ENCODE results near the gene SIGLEC11.
"Not testable (repeated sequence)": the region's sequence is repeated elsewhere in the genome, so short reads cannot be mapped to it uniquely, and the experiment has no call there.

Gene SIGLEC11

GRCh38 chr19:49924881-49925210 is 36.1 kb downstream of the SIGLEC11 start:
- not testable (repeated sequence) for FAIRE-seq

GRCh38 chr19:49924004-49924880 is 36.7 kb downstream of the SIGLEC11 start:
- FAIRE-seq: no peak

- FAIRE-seq: no peak
These were observed 37.6 kb downstream of the SIGLEC11 start for GRCh38 chr19:49923055-49924003.

- FAIRE-seq: no peak
These were observed 38.8 kb downstream of the SIGLEC11 start for GRCh38 chr19:49921871-49922795.

- FAIRE-seq: no peak
These were observed 40.2 kb downstream of the SIGLEC11 start for GRCh38 chr19:49920624-49921363.

GRCh38 chr19:49918089-49918488 is 42.9 kb downstream of the SIGLEC11 start:
- FAIRE-seq: no peak

- no peak for FAIRE-seq
These were observed 43.9 kb downstream of the SIGLEC11 start for GRCh38 chr19:49916839-49917733.

- no peak for FAIRE-seq
These were observed 45.7 kb downstream of the SIGLEC11 start for GRCh38 chr19:49915271-49915670.

GRCh38 chr19:49913720-49914119 is 47.3 kb downstream of the SIGLEC11 start:
- FAIRE-seq: no peak

- FAIRE-seq: no peak
These were observed 47.8 kb downstream of the SIGLEC11 start for GRCh38 chr19:49912965-49913685.

- no peak for FAIRE-seq
These were observed 49.4 kb downstream of the SIGLEC11 start for GRCh38 chr19:49911381-49912145.

- FAIRE-seq: no peak
These were observed 50.8 kb downstream of the SIGLEC11 start for GRCh38 chr19:49910179-49910578.

GRCh38 chr19:49908480-49909420 is 52.2 kb downstream of the SIGLEC11 start:
- no peak for FAIRE-seq

- no peak for FAIRE-seq
These were observed 53.1 kb downstream of the SIGLEC11 start for GRCh38 chr19:49907745-49908446.

- no peak for FAIRE-seq
These were observed 54.0 kb downstream of the SIGLEC11 start for GRCh38 chr19:49906879-49907564.

GRCh38 chr19:49904136-49904535 is 56.8 kb downstream of the SIGLEC11 start:
- no peak for FAIRE-seq
